ENCODE results near the gene LPP.

GRCh38 chr3:188196232-188196990 lies 42.5 kb downstream of the LPP start:
- TF ChIP-seq EZH2 (IDR thresholded peaks at IDR 0.05) = no peak
- no peak for TF ChIP-seq POLR2AphosphoS5 (IDR thresholded peaks at IDR 0.05; ENCODE audit: borderline replicate concordance, low read depth, low read length)
- no peak for TF ChIP-seq FOXP2 (optimal IDR thresholded peaks at IDR 0.05; ENCODE audit: control extremely low read depth, extremely low read length, insufficient read depth)

Measured in SK-N-MC (cell line).